Fibroblast of mammary gland (primary cell): ENCODE measurements around the gene C1QL3.

Experiments used
- DNase-seq: peaks from one replicate; pipeline ENCODE4 v3.0.0-alpha.2; 2010; ENCODE audit warnings: low read depth
- H3K4me3 ChIP-seq: 2 replicates; pipeline ENCODE4 v1.5.1; 2011; ENCODE audit warnings: low read depth, mild to moderate bottlenecking, low read length, moderate library complexity; ENCODE audit not compliant: control insufficient read depth
- CTCF ChIP-seq: conservative IDR thresholded peaks from 2 replicates; pipeline ENCODE4 v1.5.1; 2011; ENCODE audit warnings: low read depth, low read length, inconsistent platforms; ENCODE audit not compliant: control insufficient read depth, insufficient read depth

Gene C1QL3

GRCh38 chr10:16521311-16522016 lies at the start of gene C1QL3:
C1QL3 (minus strand) TSS chr10:16521879; CDS start chr10:16521065, 814 bp downstream.
- H3K4me3 ChIP-seq = peak within 1 kb of the TSS; percentile 27
- no peak for TF ChIP-seq CTCF
- peak; percentile 24 for DNase-seq

GRCh38 chr10:16570731-16571130 lies 49.1 kb upstream of the C1QL3 start:
- no peak for TF ChIP-seq CTCF
- DNase-seq = no peak
- H3K4me3 ChIP-seq = no peak overlapping the region

- TF ChIP-seq CTCF = no peak
- DNase-seq = no peak
- H3K4me3 ChIP-seq = no peak overlapping the region
These were observed 44.6 kb upstream of the C1QL3 start for GRCh38 chr10:16566202-16566805.

- no peak overlapping the region for H3K4me3 ChIP-seq
- TF ChIP-seq CTCF = no peak
- peak; percentile 5 for DNase-seq
These were observed 43.9 kb upstream of the C1QL3 start for GRCh38 chr10:16565604-16566003.

- no peak for DNase-seq
- no peak overlapping the region for H3K4me3 ChIP-seq
- TF ChIP-seq CTCF = no peak
These were observed 41.2 kb upstream of the C1QL3 start for GRCh38 chr10:16562891-16563290.

GRCh38 chr10:16559236-16559773 lies 37.6 kb upstream of the C1QL3 start:
- DNase-seq = no peak
- no peak overlapping the region for H3K4me3 ChIP-seq
- TF ChIP-seq CTCF = no peak
